GM08714 (cell line): ENCODE measurements around the gene KCNQ2.

Experiments
- H3K4me3 ChIP-seq: fragments of 200-500 bp; sonication (Bioruptor generic); 2 replicates; pipeline ENCODE4 v1.5.1; 2014; ENCODE audit warnings: mild to moderate bottlenecking, low read length, inconsistent platforms
- ZNF274 ChIP-seq: IDR thresholded peaks from 2 replicates; pipeline ENCODE4 v1.6.1; 2012; ENCODE audit warnings: mild to moderate bottlenecking, low read depth, low read length

Gene KCNQ2

DNA sequence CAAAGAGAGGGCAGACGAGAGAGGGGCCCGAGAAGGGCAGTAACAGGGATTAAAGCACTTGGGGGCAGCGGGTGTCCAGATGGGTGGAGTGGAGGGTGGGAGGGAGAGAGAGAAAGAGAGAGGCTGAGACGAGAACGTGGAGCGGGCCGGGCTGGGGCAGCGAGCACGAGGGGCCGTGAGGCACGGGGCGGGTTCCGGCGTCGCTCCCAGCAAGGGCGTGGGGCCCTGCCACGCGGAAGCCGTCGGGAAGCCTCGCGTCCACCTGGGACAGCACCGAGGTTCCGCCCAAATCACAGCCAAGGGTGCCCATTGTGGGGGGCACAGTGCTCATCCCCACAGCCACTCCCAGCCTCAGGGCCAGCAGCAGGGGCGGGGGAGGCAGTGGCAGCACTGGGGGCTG is 49.8 kb downstream of the KCNQ2 start:
- no peak overlapping the region for H3K4me3 ChIP-seq
- no peak for TF ChIP-seq ZNF274

DNA sequence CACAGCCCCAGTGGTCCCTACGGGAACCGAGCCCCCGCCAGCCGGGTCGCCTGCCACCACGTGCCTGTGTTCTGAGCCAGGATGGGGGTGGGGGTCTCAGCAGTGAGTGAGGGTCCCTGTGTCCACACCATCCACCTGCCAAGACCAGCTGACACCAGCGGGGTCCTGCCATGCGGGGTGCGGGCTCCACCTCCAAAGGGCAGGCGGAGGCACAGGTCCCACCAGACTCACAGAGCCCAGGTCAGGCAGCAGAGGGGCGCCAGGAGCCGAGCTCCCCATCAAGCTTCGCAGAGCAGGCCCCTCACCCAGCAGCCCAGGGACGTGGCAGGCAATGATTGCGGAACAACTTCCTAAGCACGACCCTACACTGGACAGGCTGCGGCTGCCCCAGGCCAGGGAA is 50.5 kb downstream of the KCNQ2 start:
- no peak overlapping the region for H3K4me3 ChIP-seq
- TF ChIP-seq ZNF274 = no peak

DNA sequence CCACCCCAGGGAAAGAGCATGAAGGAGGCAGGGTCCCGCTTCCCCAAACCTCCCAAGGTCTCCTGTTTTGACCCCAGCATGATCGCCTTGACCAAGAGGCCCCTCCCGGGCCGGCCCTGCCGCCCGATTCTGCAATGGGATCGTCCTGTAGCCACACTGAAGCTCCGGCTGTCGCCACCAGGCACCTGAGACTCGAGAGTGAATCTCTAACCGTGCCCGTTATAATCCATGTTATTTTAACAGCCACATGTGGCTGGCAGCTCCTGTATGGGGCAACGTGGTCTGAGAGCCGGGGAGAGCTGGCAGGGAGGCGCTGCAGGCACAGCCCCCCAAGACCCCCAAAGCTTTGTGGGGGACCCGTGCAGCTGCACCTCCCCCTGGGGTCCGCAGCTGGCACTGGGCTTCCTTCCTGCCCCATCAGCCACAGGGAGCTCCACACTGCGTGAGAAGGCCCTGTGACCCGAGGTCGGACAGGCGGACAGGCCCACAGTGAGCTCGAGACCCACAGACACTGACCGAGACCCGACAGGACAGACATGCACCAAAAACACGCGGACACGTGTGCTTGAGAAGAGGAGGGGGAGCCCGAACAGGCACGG is 51.3 kb downstream of the KCNQ2 start:
- TF ChIP-seq ZNF274 = no peak
- H3K4me3 ChIP-seq = no peak overlapping the region

DNA sequence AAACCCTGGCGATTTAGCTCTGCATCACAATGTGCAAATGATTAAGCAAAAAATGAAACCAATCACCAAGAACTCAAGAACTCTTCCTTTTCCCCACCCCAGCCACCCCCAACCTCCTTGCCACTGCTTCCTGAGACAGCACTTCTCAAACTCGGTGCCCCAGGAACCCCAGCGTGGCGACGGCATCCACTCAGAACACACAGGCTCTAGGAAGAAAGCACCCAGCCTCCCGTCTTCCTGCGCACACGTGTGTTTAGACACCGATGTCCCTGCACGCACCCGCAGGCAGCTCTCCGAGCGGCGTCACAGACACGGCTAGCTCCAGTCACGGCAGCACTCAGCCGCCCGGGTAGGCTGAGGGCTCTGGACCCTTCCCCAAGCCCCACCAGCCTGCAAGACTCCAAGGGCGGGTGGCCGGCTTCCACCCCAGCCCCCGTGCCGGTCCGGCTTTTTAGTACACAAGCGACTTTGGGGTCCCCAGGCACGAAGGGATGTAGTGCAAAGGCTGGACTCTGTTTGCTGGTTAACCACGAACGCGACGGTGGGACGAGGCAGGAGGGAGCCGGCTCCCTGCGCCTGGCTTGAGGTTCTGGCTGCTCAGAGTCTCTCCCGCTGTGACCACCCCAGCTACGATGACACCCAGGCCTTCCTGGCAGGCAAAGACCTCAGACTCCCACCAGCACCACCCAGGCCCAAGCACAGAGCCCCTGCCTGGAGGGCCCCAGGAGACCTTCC is 51.9 kb downstream of the KCNQ2 start:
- TF ChIP-seq ZNF274 = no peak
- H3K4me3 ChIP-seq = no peak overlapping the region

DNA sequence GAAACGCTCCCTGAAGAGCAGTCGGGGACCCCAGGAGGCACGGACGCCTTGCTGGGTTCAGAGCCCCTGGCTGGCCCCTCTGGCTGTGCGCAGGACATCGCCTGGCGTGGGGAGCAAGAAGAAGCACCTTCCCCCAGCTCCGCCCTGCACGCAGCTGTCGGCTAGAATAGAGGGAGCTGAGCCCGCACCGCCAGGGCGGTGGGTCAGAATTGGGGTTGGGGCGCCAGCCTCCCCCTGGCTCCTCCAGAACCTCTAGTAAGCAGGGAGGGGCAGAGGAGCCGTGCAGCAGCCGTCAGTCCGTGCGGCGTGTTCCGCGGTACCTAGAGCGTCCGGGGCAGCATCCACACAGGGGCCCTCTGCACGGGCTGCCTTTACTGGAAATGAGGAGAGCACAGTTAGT is 53.2 kb downstream of the KCNQ2 start:
- no peak for TF ChIP-seq ZNF274
- no peak overlapping the region for H3K4me3 ChIP-seq

DNA sequence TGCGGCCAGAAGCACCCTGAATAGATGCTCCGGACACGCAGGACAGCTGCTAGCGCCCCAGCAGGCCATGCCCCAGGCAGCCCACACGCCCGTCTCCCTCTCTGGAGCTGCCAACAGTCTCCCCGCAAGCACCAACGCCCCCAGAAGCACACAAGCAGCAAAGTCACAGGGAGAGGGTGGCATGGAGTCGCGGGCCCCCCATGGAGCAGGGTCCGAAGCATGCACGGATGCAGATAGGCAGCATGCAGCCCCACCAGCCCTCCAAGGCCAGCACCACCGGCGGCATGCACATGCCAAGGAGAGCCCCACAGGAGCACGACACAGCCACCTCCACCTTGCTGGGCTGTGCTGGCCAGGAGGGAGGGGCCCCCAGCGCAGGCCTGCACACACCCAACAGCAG is 53.8 kb downstream of the KCNQ2 start:
- no peak overlapping the region for H3K4me3 ChIP-seq
- TF ChIP-seq ZNF274 = no peak

DNA sequence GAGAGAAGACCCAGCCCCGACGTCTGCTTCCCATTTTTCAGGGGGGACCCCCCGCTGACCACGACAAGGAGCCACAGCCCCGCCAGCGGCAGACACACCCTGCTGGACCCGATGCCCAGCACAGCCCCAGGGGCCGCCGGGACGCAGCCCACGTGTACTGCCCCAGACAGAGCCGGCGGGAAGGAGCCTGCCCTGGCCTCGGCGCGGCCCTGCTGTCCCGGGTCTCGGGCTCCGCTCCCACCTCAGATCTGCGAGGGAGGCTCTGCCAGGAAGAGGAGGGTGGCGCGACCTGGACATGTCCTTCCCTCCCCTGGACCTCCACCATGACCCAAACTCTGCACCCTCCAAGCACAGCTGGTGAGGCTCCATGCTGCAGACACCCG is 54.7 kb downstream of the KCNQ2 start:
- H3K4me3 ChIP-seq = no peak overlapping the region
- TF ChIP-seq ZNF274 = no peak

DNA sequence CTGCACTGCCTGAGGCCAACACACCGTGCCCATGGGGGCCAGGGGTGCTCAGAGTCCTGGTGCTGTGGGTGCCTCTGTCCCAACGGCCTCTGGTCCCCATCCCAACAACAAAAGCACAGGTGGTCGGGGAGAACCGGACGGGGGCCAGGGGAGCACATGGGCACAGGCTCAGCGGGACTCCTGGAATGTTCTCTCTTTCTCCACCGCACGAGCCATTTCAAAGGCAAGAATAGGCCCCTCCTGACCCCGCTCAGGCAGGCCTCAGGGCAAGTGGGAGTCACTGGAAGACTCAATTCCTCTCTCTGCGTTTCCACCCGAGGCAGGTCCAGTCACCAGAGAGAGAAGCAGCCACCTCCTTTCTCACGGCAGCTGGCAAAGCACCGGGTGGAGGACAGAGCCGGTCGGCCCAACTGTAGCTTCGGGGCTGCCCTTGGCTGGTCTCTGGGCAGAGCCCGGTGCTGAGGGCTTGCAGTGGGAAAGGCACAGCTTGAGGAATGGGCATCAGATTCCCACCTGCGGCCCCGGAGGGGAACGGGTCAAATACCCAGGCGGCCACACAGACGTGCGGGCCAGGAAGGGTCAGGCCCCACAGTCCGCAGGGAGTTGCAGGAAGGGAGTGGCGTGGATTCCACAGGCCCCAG is 55.2 kb downstream of the KCNQ2 start:
- TF ChIP-seq ZNF274 = no peak

DNA sequence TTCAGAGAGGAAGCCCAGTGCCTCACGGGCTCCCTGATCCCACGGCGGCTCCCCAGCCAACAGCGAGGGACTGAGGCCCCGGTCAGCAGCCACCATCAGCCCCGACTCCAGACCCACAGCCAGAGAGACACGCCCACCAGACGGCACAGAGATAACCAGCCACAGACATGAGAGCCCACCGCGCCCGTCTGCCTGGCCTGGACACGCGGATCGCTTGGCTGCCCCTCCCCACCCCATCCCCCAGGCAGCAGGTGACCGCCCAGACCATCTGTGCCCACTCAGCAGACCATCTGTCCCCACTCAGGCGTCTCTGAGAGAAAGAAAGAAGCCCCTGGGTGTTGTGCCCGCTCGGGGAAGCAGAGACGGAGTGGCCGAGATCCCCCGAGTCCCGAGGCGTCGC is 55.8 kb downstream of the KCNQ2 start:
- no peak for TF ChIP-seq ZNF274
- H3K4me3 ChIP-seq = no peak overlapping the region

More for the DNA sequence above, 55.2 kb downstream of the KCNQ2 start:
- no peak overlapping the region for H3K4me3 ChIP-seq

DNA sequence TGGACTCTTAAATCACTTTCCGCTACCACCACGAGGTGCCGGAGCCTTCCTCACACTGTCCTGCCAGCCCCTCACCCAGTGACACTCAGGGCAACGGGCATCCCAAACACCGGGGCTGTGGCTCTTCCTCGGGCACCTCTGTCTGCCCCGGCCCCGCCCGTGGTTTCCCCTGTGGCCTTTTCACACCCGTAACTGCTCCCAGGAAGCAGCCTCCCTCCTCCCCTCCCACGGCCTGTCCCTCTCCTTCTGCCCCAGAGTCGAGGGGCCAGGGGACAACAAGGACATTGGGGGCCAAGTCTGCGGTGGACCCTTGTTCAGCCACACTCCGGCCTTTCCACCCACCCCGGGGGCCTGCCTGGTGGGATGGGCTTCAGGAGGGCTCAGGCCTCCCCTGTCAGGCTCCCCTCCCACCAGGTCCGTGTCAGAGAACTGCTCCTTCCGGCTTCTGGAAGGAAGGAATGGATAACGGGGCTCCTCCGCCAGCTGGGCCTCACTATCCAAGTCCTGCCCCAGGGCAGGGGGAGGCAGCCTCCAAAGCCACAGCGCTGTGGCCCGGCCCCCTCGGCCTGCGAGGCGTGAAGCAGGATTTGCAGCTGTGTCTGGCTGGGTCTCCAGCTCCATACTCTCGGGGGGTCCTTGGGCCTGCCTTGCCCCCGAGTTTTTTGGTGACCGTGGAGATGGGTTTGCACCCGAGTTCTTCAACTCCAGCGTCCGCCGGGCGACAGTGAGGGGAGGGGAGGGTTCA is 56.6 kb downstream of the KCNQ2 start:
- no peak for TF ChIP-seq ZNF274
- H3K4me3 ChIP-seq = no peak overlapping the region

DNA sequence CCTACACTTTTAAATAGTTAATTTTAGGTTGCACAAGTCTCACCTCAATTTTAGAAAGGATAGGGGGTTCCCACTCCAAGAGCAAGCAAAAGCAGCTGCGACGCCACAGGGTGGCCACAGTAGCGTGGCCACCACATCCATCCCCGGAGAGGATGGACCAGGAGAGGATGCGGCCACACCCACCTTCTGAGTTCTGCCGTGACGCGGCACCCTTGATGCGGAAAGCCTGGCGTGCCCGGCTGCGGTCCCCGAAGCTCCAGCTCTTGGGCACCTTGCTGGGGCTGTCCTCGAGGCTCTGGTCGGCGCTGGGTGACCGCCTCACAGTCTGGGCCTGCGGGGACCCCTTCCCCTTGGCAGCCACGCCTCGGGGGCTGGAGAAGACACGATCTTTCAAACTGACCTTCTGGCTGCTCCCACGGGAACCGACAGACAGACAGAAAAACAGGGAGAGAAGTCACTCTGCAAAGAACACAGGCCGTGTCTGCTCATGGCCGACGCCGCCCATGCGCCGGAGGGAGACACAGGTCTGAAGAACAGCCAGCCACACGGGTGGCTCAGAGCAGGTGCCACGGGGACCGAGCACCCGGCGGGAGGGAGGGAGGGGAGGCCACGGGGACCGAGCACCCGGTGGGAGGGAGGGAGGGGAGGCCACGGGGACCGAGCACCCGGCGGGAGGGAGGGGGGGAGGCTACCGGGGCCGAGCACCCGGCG is 57.6 kb downstream of the KCNQ2 start:
- no peak overlapping the region for H3K4me3 ChIP-seq
- TF ChIP-seq ZNF274 = no peak

DNA sequence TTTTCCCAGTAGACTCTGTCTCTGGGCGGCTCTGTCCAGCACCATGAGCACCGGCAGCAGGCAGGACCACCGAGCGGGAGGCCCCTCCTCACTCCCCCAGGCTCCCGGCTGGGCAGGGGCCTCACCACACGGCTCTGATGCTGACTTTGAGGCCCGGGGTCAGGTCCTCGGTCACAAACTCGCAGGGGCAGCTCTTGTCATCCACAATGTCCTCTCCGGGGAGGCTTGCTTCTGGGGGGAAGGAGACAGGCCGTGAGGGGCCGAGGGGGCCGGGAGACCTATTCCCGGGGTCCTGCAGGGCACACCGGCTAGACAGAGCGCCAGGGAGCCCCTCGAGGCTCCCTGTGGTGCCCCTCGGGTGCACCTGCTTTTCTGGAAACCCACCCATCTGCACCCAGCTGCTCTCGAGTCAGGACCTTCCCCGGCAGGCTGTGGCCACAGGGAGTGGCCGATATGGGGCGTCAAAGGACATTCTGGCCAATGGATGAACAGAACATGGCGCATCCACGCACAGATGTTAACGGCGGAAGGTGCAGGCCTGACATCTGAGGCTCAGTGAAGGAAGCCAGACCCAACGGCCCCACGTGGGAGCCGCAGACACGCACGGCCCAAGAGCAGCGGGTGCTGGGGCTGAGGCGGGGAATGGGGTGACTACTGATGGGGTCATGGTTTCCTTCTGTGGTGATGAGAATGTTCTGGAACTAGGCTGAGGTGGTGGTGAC is 58.3 kb downstream of the KCNQ2 start:
- no peak for TF ChIP-seq ZNF274
- no peak overlapping the region for H3K4me3 ChIP-seq

DNA sequence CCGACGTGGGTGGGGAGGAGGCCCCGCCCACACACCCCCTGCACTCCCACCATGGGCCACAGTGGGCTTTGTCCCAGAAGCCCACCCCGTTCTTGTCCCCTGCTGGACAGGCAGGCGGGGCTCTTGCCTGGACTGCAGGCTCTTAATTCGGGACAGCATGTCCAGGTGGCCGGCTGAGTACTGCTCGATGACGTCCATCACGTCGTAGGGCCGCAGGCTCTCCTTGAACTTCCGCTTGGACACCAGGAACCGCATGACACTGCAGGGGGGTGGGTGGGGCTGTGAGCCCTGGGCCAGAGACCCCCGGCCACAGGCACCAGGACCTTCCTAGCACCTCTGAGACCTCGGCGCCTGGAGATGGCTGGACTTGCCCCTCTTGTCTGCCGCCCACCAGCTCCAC is 59.1 kb downstream of the KCNQ2 start:
- H3K4me3 ChIP-seq = no peak overlapping the region
- no peak for TF ChIP-seq ZNF274

DNA sequence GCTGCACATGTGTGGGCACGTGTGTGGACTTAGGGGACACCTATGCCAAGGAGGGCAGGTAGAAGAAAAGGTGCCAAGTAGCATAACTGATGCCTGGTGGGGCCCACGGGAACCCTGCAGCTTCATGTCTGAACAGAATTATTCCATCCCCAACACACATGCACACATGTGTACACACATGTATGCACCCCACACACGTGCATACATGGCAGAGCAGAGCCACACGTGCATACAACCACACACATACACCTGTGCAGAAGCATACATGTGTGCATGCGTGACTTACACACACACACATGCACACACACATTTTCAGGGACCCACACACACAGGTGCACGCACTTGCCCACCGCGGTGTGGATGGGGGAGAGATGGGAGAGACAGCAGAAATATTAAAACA is 59.6 kb downstream of the KCNQ2 start:
- no peak for TF ChIP-seq ZNF274

More for the DNA sequence above, 59.6 kb downstream of the KCNQ2 start:
- H3K4me3 ChIP-seq = no peak overlapping the region
